Progenitor cell of endocrine pancreas (in vitro differentiated cells): ENCODE measurements around the gene CYP27B1. TPM values are rescaled to one million over a fixed set of nuclear protein-coding genes. Genes with fewer than 3 reads are reported as not detected.

ENCODE experiments used
- DNase-seq: peaks from one replicate; pipeline ENCODE4 v3.0.0; 2021; ENCODE audit warnings: low spot score; ENCODE audit not compliant: unreplicated experiment
- H3K27ac Mint-ChIP-seq: 2 replicates; pipeline ENCODE4 v1.8.0; 2021; ENCODE audit warnings: mild to moderate bottlenecking, moderate library complexity, mixed read lengths
- H3K27me3 Mint-ChIP-seq: 2 replicates; pipeline ENCODE4 v1.8.0; 2021; ENCODE audit warnings: mixed read lengths
- H3K36me3 Mint-ChIP-seq: 2 replicates; pipeline ENCODE4 v1.8.0; 2022; ENCODE audit warnings: mixed read lengths; ENCODE audit not compliant: insufficient read depth
- H3K4me1 Mint-ChIP-seq: 2 replicates; pipeline ENCODE4 v1.8.0; 2021; ENCODE audit warnings: low read depth, mixed read lengths
- H3K4me3 Mint-ChIP-seq: 2 replicates; pipeline ENCODE4 v1.8.0; 2021; ENCODE audit warnings: low read depth, mild to moderate bottlenecking, moderate library complexity, mixed read lengths
- H3K9me3 Mint-ChIP-seq: 2 replicates; pipeline ENCODE4 v1.8.0; 2021; ENCODE audit warnings: low read depth, mixed read lengths
- CTCF ChIP-seq: fragments of 200-600 bp; sonication (generic); IDR thresholded peaks from one replicate; pipeline ENCODE4 v1.5.0; 2021; ENCODE audit warnings: antibody characterized with exemption, mild to moderate bottlenecking; ENCODE audit not compliant: unreplicated experiment
- total RNA-seq: library from RNA; stranded (reverse); gene quantifications from 2 replicates; pipeline ENCODE4 v1.2.1, GENCODE V29; 2021

CYP27B1 gene
- total RNA-seq, 1 donor from 2014 or later: 2.0 TPM

GRCh38 chr12:57765698-57766463 lies 997 bp downstream of the CYP27B1 start:
- Mint-ChIP-seq H3K9me3 (no peaks in the 10 kb centered on the region), H3K27me3 (peaks cover 63% of the 10 kb centered on the region), H3K27ac (no peak overlapping the region), H3K4me3 (peak overlapping the region; percentile 52), H3K4me1 (peaks cover 10% of the 10 kb centered on the region), H3K36me3 (peaks cover 8% of the 10 kb centered on the region)
- no peak for DNase-seq
- TF ChIP-seq CTCF: no peak

- H3K27ac Mint-ChIP-seq: no peak overlapping the region
- peaks cover 63% of the 10 kb centered on the region for H3K27me3 Mint-ChIP-seq
- TF ChIP-seq CTCF: peak; percentile 40
- peaks cover 10% of the 10 kb centered on the region for H3K4me1 Mint-ChIP-seq
- peak overlapping the region; percentile 60 for H3K4me3 Mint-ChIP-seq
- peaks cover 8% of the 10 kb centered on the region for H3K36me3 Mint-ChIP-seq
- no peaks in the 10 kb centered on the region for H3K9me3 Mint-ChIP-seq
- no peak for DNase-seq
Observed at GRCh38 chr12:57765003-57765697, 1.7 kb downstream of the CYP27B1 start.

- peak overlapping the region; percentile 60 for H3K4me3 Mint-ChIP-seq
- DNase-seq: no peak
- peaks cover 63% of the 10 kb centered on the region for H3K27me3 Mint-ChIP-seq
- H3K36me3 Mint-ChIP-seq: peaks cover 8% of the 10 kb centered on the region
- H3K4me1 Mint-ChIP-seq: peaks cover 10% of the 10 kb centered on the region
- TF ChIP-seq CTCF: no peak
- no peaks in the 10 kb centered on the region for H3K9me3 Mint-ChIP-seq
- H3K27ac Mint-ChIP-seq: no peak overlapping the region
Observed at GRCh38 chr12:57764662-57765002, 2.2 kb downstream of the CYP27B1 start.

- peak overlapping the region; percentile 60 for H3K4me3 Mint-ChIP-seq
- no peak for TF ChIP-seq CTCF
- H3K36me3 Mint-ChIP-seq: peaks cover 10% of the 10 kb centered on the region
- no peak overlapping the region for H3K27ac Mint-ChIP-seq
- H3K27me3 Mint-ChIP-seq: peaks cover 63% of the 10 kb centered on the region
- DNase-seq: no peak
- peaks cover 10% of the 10 kb centered on the region for H3K4me1 Mint-ChIP-seq
- no peaks in the 10 kb centered on the region for H3K9me3 Mint-ChIP-seq
Observed at GRCh38 chr12:57763881-57764661, 2.8 kb downstream of the CYP27B1 start.

GRCh38 chr12:57762463-57762862 lies 4.4 kb downstream of the CYP27B1 start:
- Mint-ChIP-seq H3K27ac (no peak overlapping the region), H3K4me1 (peaks cover 10% of the 10 kb centered on the region), H3K36me3 (peaks cover 13% of the 10 kb centered on the region), H3K27me3 (peaks cover 52% of the 10 kb centered on the region), H3K9me3 (no peaks in the 10 kb centered on the region), H3K4me3 (no peak overlapping the region)
- TF ChIP-seq CTCF: no peak
- no peak for DNase-seq
